GM12878 (cell line): ENCODE measurements around the gene PLCB4. TPM values are rescaled to one million over a fixed set of nuclear protein-coding genes. Genes with fewer than 3 reads are reported as not detected.

Experiments used
- ATAC-seq: fragments of 200-7000 bp; cut with Tn5 transposase; 3 replicates; pipeline ENCODE4 v1.9.1; 2020; ENCODE audit warnings: mild to moderate bottlenecking, moderate library complexity
- BruUV-seq: library from RNA; stranded (reverse); fragments of 400-500 nt; replicated peaks from 2 replicates; lab custom pipeline; 2021; lab: Mats Ljungman, UMichigan
- CTCF ChIA-PET: fragments of 300-600 bp; sonication (Branson Sonifier 250); formaldehyde crosslinking; extraction: SDS; loops from one replicate; lab custom pipeline; 2021; ENCODE audit warnings: inconsistent platforms; lab: Yijun Ruan, JAX
- POLR2A ChIA-PET: fragments of 350-600 bp; formaldehyde crosslinking; extraction: SDS; loops from one replicate; lab custom pipeline; 2021; ENCODE audit warnings: inconsistent platforms; lab: Charles Lee
- RAD21 ChIA-PET: fragments of 300-600 bp; sonication (Branson Sonifier 250); formaldehyde crosslinking; loops from one replicate; lab custom pipeline; 2023; ENCODE audit warnings: antibody characterized with exemption; ENCODE audit not compliant: unreplicated experiment; lab: Charles Lee
- SMC1A ChIA-PET: fragments of 300-600 bp; sonication (Branson Sonifier 250); formaldehyde crosslinking; loops from one replicate; lab custom pipeline; 2023; ENCODE audit not compliant: unreplicated experiment, uncharacterized antibody; lab: Charles Lee
- DNase-seq: peaks from one replicate; pipeline ENCODE4 v3.0.0-alpha.2; 2011; ENCODE audit warnings: low read depth, low spot score
- FAIRE-seq: peaks from 3 replicates; lab custom pipeline; 2011; peaks lifted over from hg19 to GRCh38; lab: Jason Lieb, UNC
- H2AFZ ChIP-seq: 2 replicates; pipeline ENCODE4 v1.6.0; 2011; ENCODE audit warnings: low read depth, low read length, control low read depth; ENCODE audit not compliant: control insufficient read depth
- H3K27ac ChIP-seq: 2 replicates; pipeline ENCODE4 v1.5.1; 2011; ENCODE audit warnings: control low read depth; ENCODE audit not compliant: control insufficient read depth, insufficient read depth
- H3K27me3 ChIP-seq, 2 experiments: replicated peaks in 1 of 2; 2 replicates each; pipeline versions ENCODE4 v1.6.0 to v1.6.1; 2011; ENCODE audit warnings: low read length in 1 of 2; ENCODE audit not compliant: control insufficient read depth in 2 of 2, insufficient read depth in 2 of 2
- H3K36me3 ChIP-seq, 2 experiments: 2 replicates each; pipeline ENCODE4 v1.5.1; 2011; ENCODE audit warnings: low read length in 1 of 2; ENCODE audit not compliant: control insufficient read depth in 2 of 2, insufficient read depth in 2 of 2
- H3K4me1 ChIP-seq: 2 replicates; pipeline ENCODE4 v1.6.1; 2011; ENCODE audit warnings: mild to moderate bottlenecking, low read length, moderate library complexity, mixed read lengths; ENCODE audit not compliant: control insufficient read depth, insufficient read depth
- H3K4me2 ChIP-seq: 2 replicates; pipeline ENCODE4 v1.6.0; 2011; ENCODE audit warnings: control low read depth; ENCODE audit not compliant: control insufficient read depth, insufficient read depth
- H3K4me3 ChIP-seq: fragments of 200-600 bp; sonication (generic); 2 replicates; pipeline ENCODE4 v1.5.1; 2016
- H3K79me2 ChIP-seq: 2 replicates; pipeline ENCODE4 v1.6.0; 2011; ENCODE audit warnings: low read length; ENCODE audit not compliant: control insufficient read depth, insufficient read depth
- H3K9ac ChIP-seq: 2 replicates; pipeline ENCODE4 v1.8.0; 2011; ENCODE audit warnings: low read length, control low read depth, mixed read lengths; ENCODE audit not compliant: control insufficient read depth, insufficient read depth
- H3K9me3 ChIP-seq: replicated peaks from 3 replicates; pipeline ENCODE4 v1.5.1; 2011; ENCODE audit warnings: mild to moderate bottlenecking, low read length; ENCODE audit not compliant: control insufficient read depth, insufficient read depth
- H4K20me1 ChIP-seq: 2 replicates; pipeline ENCODE4 v1.6.0; 2011; ENCODE audit not compliant: control insufficient read depth, insufficient read depth
- ASH2L ChIP-seq: fragments of 300-600, 200-600 bp; sonication (generic); IDR thresholded peaks from 2 replicates; pipeline ENCODE4 v1.6.1; 2017; ENCODE audit warnings: low read depth, mild to moderate bottlenecking, borderline replicate concordance
- ATF7 ChIP-seq: fragments of 450-650 bp; IDR thresholded peaks from 2 replicates; pipeline ENCODE4 v1.6.1; 2016; ENCODE audit warnings: low read depth, mild to moderate bottlenecking
- CREM ChIP-seq: IDR thresholded peaks from 2 replicates; pipeline ENCODE4 v1.6.1; 2014; ENCODE audit warnings: antibody characterized with exemption, low read depth
- EP300 ChIP-seq, 2 experiments: fragments of 150-350 bp in 1 of 2; IDR thresholded peaks; 2 replicates each; pipeline ENCODE4 v1.6.1; 2011 to 2012; ENCODE audit warnings: low read depth in 2 of 2, low read length in 2 of 2, borderline replicate concordance in 1 of 2, improper control_type of control experiment in 1 of 2, inconsistent platforms in 1 of 2; ENCODE audit not compliant: control insufficient read depth in 1 of 2
- FOXK2 ChIP-seq: fragments of 450-650 bp; IDR thresholded peaks from 2 replicates; pipeline ENCODE4 v1.6.1; 2017; ENCODE audit warnings: mild to moderate bottlenecking, moderate library complexity
- KAT2A ChIP-seq: conservative IDR thresholded peaks from 2 replicates; pipeline ENCODE4 v1.6.1; 2011; ENCODE audit warnings: low read depth, low read length; ENCODE audit not compliant: control insufficient read depth
- NFXL1 ChIP-seq: fragments of 450-650 bp; IDR thresholded peaks from 2 replicates; pipeline ENCODE4 v1.6.1; 2017; ENCODE audit warnings: antibody characterized with exemption, mild to moderate bottlenecking, borderline replicate concordance
- NFYA ChIP-seq: IDR thresholded peaks from 2 replicates; pipeline ENCODE4 v1.6.1; 2011; ENCODE audit warnings: low read depth, mild to moderate bottlenecking, low read length, improper control_type of control experiment, borderline replicate concordance
- NR2C2 ChIP-seq: IDR thresholded peaks from 2 replicates; pipeline ENCODE4 v1.6.1; 2011; ENCODE audit warnings: borderline replicate concordance, low read depth; ENCODE audit not compliant: control insufficient read depth, insufficient read length
- PML ChIP-seq: IDR thresholded peaks from 2 replicates; pipeline ENCODE4 v1.6.1; 2012; ENCODE audit warnings: low read length, inconsistent platforms
- SMAD1 ChIP-seq: fragments of 450-650 bp; IDR thresholded peaks from 2 replicates; pipeline ENCODE4 v1.6.1; 2018; ENCODE audit warnings: mild to moderate bottlenecking, low read depth; ENCODE audit not compliant: partially characterized antibody
- SP1 ChIP-seq: IDR thresholded peaks from one replicate; pipeline ENCODE4 v1.6.1; 2011; ENCODE audit warnings: low read depth, low read length
- SPI1 ChIP-seq: IDR thresholded peaks from 2 replicates; pipeline ENCODE4 v1.6.1; 2011; ENCODE audit warnings: low read depth, mild to moderate bottlenecking, low read length, moderate library complexity, borderline replicate concordance; ENCODE audit not compliant: insufficient read depth
- TCF7 ChIP-seq: IDR thresholded peaks from 2 replicates; pipeline ENCODE4 v1.6.1; 2014; ENCODE audit warnings: antibody characterized with exemption, borderline replicate concordance
- ZBED1 ChIP-seq: IDR thresholded peaks from 2 replicates; pipeline ENCODE4 v1.6.1; 2016; ENCODE audit warnings: borderline replicate concordance
- WGBS: methylation state at CpG from one replicate; pipeline ENCODE4 v1.1.6; 2016; ENCODE audit warnings: low lambda C conversion rate; ENCODE audit not compliant: insufficient replicate concordance, insufficient coverage; ENCODE audit errors: missing lambda C conversion rate; 5-methylcytosine and 5-hydroxymethylcytosine counted together
- in situ Hi-C: fragments of 300-500 bp; cut with MboI; formaldehyde crosslinking; loops from 9 replicates; pipeline ENCODE4 v1.14.3; 2018; ENCODE audit warnings: mixed read lengths
- intact Hi-C: fragments of 100-400 bp; cut with micrococcal nuclease; formaldehyde crosslinking; loops from one replicate; pipeline ENCODE4 v1.14.2; 2022; ENCODE audit not compliant: unreplicated experiment
- polyA plus RNA-seq, 11 experiments: library from polyadenylated mRNA; depleted of rRNA in 4 of 11; unstranded in 6 of 11; stranded (reverse) in 5 of 11; fragments of >200 nt; fragmentation: Nextera tagmentation in 4 of 11; fragmentation: Illumina TruSeq in 1 of 11; extraction: Ambion mirVana in 4 of 11; extraction: Trizol in 1 of 11; gene quantifications; 1 replicate in 1 of 11; 2 replicates in 10 of 11; pipeline versions ENCODE4 v1.2.1 to v1.2.3, GENCODE V29; 2011 to 2016; ENCODE audit warnings: inconsistent platforms in 2 of 11, missing spikeins in 2 of 11, low read depth in 1 of 11
- total RNA-seq, 4 experiments: library from RNA; depleted of rRNA in 3 of 4; stranded (reverse); fragments of >200 nt in 3 of 4; fragmentation: Illumina TruSeq in 1 of 4; extraction: Trizol in 1 of 4; gene quantifications; 2 replicates each; pipeline versions ENCODE4 v1.2.1 to v1.2.3, GENCODE V29; 2013 to 2021
- TF ChIP-seq, protein P1 (sequence below): fragments of 450-650 bp; IDR thresholded peaks from 2 replicates; pipeline ENCODE4 v1.6.1; 2016; ENCODE audit warnings: mild to moderate bottlenecking
- TF ChIP-seq, protein P2 (sequence below): IDR thresholded peaks from 2 replicates; pipeline ENCODE4 v1.6.1; 2011; ENCODE audit warnings: low read depth, low read length, improper control_type of control experiment, borderline replicate concordance
- TF ChIP-seq, protein P3 (sequence below): fragments of 450-650 bp; conservative IDR thresholded peaks from 2 replicates; pipeline ENCODE4 v1.6.1; 2017; ENCODE audit warnings: mild to moderate bottlenecking, moderate library complexity
- TF ChIP-seq, protein P4 (sequence below): IDR thresholded peaks from 2 replicates; pipeline ENCODE4 v1.6.1; 2011; ENCODE audit warnings: borderline replicate concordance, low read depth, mild to moderate bottlenecking, moderate library complexity, low read length; ENCODE audit not compliant: insufficient read depth, poor library complexity, severe bottlenecking

The PLCB4 gene
- total and polyA plus RNA-seq, 10 of the 15 experiments (the other 5 are each of a cell fraction or from before 2014, with no cell fraction given): not detected

DNA sequence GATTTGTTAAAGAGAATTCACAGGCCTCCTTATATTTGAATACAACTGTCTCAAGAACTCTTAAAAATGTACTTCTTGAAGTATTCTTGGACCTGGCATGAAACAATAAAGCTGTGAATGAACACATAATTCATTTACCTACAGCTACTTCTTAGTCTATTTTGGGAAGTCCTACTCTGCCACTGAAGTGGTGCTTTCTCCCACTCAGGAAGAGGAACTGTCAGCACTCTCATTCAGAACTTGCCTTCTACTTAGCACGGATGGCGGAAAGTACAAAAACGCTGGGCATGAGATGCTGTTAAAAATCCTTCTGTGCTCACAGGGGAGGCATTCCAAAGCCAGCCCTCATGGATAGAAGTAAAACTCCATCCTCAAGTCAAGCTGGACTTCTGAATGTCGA lies 300.7 kb downstream of the PLCB4 start (continued):
- TF ChIP-seq SP1: no peak
- TF ChIP-seq SMAD1: no peak
- no peak for TF ChIP-seq PML
- no peak for TF ChIP-seq CREM
- TF ChIP-seq TCF7: no peak
- TF ChIP-seq EP300 (IDR thresholded peaks at IDR 0.05; ENCODE audit: borderline replicate concordance in 1 of 2, control insufficient read depth in 1 of 2, low read depth in 2 of 2, low read length in 2 of 2): no peak
- no peak for TF ChIP-seq ASH2L

DNA sequence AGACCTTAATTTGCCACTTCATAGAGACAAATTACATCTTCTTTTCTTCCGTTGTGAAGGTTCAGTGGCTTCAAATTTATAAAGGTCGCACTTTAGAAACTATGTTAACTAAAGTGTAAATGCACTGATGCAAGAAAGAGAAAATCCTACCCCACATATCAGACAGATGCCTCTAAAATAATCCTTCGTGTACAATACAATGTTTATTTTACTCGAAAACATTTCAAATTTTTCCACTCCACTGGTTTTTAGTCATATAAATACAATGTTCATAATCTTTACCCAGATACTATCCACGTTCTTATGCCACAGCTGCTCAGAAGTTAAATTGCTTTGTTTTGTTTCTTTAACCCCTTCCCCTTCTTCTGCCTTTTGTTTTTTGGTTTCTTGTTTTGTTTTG lies 305.2 kb downstream of the PLCB4 start:
- Histone ChIP-seq H3K27me3 (peaks cover 1 to 3% of the 10 kb centered on the region in 2 experiments; a peak in 2 of 4 replicates), H3K4me3 (no peak overlapping the region), H3K4me1 (no peaks in the 10 kb centered on the region), H3K27ac (no peak overlapping the region), H3K79me2 (no peaks in the 10 kb centered on the region), H3K4me2 (no peak overlapping the region), H3K9me3 (no peaks in the 10 kb centered on the region), H3K9ac (no peak overlapping the region), H4K20me1 (no peaks in the 10 kb centered on the region), H2AFZ (no peak overlapping the region), H3K36me3 (no peaks in the 10 kb centered on the region)
- no peak for ATAC-seq
- ChIA-PET SMC1A (no interaction called here), POLR2A (no interaction called here), RAD21 (no interaction called here), CTCF (no interaction called here)
- in situ Hi-C loops (no loop called here), intact Hi-C loops (no loop called here)
- WGBS: 21% methylated on average over 5 of the region's 5 CpGs
- no peak for DNase-seq
- no TSS peak for BruUV-seq
- TF ChIP-seq KAT2A (no peak), NR2C2 (no peak), ATF7 (no peak), NFYA (no peak), SPI1 (no peak), NFXL1 (no peak), ZBED1 (no peak), FOXK2 (no peak)
- TF ChIP-seq, protein P1, sequence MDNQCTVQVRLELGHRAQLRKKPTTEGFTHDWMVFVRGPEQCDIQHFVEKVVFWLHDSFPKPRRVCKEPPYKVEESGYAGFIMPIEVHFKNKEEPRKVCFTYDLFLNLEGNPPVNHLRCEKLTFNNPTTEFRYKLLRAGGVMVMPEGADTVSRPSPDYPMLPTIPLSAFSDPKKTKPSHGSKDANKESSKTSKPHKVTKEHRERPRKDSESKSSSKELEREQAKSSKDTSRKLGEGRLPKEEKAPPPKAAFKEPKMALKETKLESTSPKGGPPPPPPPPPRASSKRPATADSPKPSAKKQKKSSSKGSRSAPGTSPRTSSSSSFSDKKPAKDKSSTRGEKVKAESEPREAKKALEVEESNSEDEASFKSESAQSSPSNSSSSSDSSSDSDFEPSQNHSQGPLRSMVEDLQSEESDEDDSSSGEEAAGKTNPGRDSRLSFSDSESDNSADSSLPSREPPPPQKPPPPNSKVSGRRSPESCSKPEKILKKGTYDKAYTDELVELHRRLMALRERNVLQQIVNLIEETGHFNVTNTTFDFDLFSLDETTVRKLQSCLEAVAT: no peak
- TF ChIP-seq, protein P2, sequence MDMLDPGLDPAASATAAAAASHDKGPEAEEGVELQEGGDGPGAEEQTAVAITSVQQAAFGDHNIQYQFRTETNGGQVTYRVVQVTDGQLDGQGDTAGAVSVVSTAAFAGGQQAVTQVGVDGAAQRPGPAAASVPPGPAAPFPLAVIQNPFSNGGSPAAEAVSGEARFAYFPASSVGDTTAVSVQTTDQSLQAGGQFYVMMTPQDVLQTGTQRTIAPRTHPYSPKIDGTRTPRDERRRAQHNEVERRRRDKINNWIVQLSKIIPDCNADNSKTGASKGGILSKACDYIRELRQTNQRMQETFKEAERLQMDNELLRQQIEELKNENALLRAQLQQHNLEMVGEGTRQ: no peak
- TF ChIP-seq, protein P3, sequence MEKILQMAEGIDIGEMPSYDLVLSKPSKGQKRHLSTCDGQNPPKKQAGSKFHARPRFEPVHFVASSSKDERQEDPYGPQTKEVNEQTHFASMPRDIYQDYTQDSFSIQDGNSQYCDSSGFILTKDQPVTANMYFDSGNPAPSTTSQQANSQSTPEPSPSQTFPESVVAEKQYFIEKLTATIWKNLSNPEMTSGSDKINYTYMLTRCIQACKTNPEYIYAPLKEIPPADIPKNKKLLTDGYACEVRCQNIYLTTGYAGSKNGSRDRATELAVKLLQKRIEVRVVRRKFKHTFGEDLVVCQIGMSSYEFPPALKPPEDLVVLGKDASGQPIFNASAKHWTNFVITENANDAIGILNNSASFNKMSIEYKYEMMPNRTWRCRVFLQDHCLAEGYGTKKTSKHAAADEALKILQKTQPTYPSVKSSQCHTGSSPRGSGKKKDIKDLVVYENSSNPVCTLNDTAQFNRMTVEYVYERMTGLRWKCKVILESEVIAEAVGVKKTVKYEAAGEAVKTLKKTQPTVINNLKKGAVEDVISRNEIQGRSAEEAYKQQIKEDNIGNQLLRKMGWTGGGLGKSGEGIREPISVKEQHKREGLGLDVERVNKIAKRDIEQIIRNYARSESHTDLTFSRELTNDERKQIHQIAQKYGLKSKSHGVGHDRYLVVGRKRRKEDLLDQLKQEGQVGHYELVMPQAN: no peak
- TF ChIP-seq, protein P4, sequence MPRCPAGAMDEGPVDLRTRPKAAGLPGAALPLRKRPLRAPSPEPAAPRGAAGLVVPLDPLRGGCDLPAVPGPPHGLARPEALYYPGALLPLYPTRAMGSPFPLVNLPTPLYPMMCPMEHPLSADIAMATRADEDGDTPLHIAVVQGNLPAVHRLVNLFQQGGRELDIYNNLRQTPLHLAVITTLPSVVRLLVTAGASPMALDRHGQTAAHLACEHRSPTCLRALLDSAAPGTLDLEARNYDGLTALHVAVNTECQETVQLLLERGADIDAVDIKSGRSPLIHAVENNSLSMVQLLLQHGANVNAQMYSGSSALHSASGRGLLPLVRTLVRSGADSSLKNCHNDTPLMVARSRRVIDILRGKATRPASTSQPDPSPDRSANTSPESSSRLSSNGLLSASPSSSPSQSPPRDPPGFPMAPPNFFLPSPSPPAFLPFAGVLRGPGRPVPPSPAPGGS: no peak
- no peak for FAIRE-seq
